Activated T-cell treated with anti-CD3 and anti-CD28 coated beads for 4 hours (primary cell): ENCODE measurements around the gene RUNX3.

Experiments
- DNase-seq: peaks from one replicate; pipeline ENCODE4 v3.0.0-alpha.2; 2020

RUNX3 gene

GRCh38 chr1:24945354-24946326 is 15.6 kb upstream of the RUNX3 start:
- DNase-seq: no peak

- DNase-seq: no peak
Measured at GRCh38 chr1:24944318-24944717, 14.2 kb upstream of the RUNX3 start.

- DNase-seq: no peak
Measured at GRCh38 chr1:24942789-24943188, 12.7 kb upstream of the RUNX3 start.

GRCh38 chr1:24941564-24941963 is 11.5 kb upstream of the RUNX3 start:
- DNase-seq: no peak

- DNase-seq: no peak
Measured at GRCh38 chr1:24940231-24940630, 10.2 kb upstream of the RUNX3 start.

- DNase-seq: no peak
Measured at GRCh38 chr1:24939675-24940193, 9.7 kb upstream of the RUNX3 start.

GRCh38 chr1:24939040-24939674 is 9.1 kb upstream of the RUNX3 start:
- no peak for DNase-seq

- no peak for DNase-seq
Measured at GRCh38 chr1:24938276-24938675, 8.2 kb upstream of the RUNX3 start.

- no peak for DNase-seq
Measured at GRCh38 chr1:24936684-24937083, 6.6 kb upstream of the RUNX3 start.

- no peak for DNase-seq
Measured at GRCh38 chr1:24935615-24936484, 5.8 kb upstream of the RUNX3 start.

- DNase-seq: no peak
Measured at GRCh38 chr1:24935196-24935526, 5.1 kb upstream of the RUNX3 start.

- DNase-seq: no peak
Measured at GRCh38 chr1:24934310-24935195, 4.5 kb upstream of the RUNX3 start.

- no peak for DNase-seq
Measured at GRCh38 chr1:24933468-24933867, 3.4 kb upstream of the RUNX3 start.

- no peak for DNase-seq
Measured at GRCh38 chr1:24932725-24933294, 2.7 kb upstream of the RUNX3 start.

GRCh38 chr1:24932284-24932683 is 2.2 kb upstream of the RUNX3 start:
- DNase-seq: peak; percentile 44

GRCh38 chr1:24931468-24932231 is 1.6 kb upstream of the RUNX3 start:
- DNase-seq: no peak

- DNase-seq: no peak
Measured at GRCh38 chr1:24931146-24931467, 1.0 kb upstream of the RUNX3 start.

GRCh38 chr1:24929398-24930259 is 447 bp downstream of the RUNX3 start:
- DNase-seq: no peak

- DNase-seq: peak; percentile 42
Measured at GRCh38 chr1:24928689-24929397, 1.2 kb downstream of the RUNX3 start.
